HCT116 (cell line): ENCODE data around the gene SLC25A45. TPM values are rescaled to one million over a fixed set of nuclear protein-coding genes. Genes with fewer than 3 reads are reported as not detected.

Source experiments
- ATAC-seq: fragments of 200-7000 bp; cut with Tn5 transposase; 2 replicates; pipeline ENCODE4 v1.9.1; 2020; ENCODE audit warnings: mild to moderate bottlenecking, moderate library complexity
- BruUV-seq: library from RNA; stranded (reverse); fragments of 400-500 nt; replicated peaks from 2 replicates; lab custom pipeline; 2021; lab: Mats Ljungman, UMichigan
- CTCF ChIA-PET: fragments of 300-600 bp; sonication (Branson Sonifier 250); formaldehyde crosslinking; loops from one replicate; lab custom pipeline; 2021; ENCODE audit warnings: antibody characterized with exemption; lab: Charles Lee
- POLR2A ChIA-PET: fragments of 300-600, 350-600 bp; sonication (Branson Sonifier 250); formaldehyde crosslinking; loops from one replicate; lab custom pipeline; 2021; ENCODE audit warnings: antibody characterized with exemption; lab: Charles Lee
- RAD21 ChIA-PET, 2 experiments: fragments of 300-600 bp; sonication (Branson Sonifier 250); formaldehyde crosslinking; loops; one replicate each; lab custom pipeline; 2023; ENCODE audit warnings: low total read pairs in 2 of 2; ENCODE audit not compliant: uncharacterized antibody in 2 of 2, unreplicated experiment in 2 of 2, low non-redundant PET in 1 of 2; lab: Charles Lee
- DNase-seq: peaks from one replicate; pipeline ENCODE4 v3.0.0-alpha.2; 2010; ENCODE audit warnings: low read depth, low spot score
- H2AFZ ChIP-seq: fragments of 200-600 bp; shearing (Covaris generic), sonication (generic); 2 replicates; pipeline ENCODE4 v1.6.1; 2017; ENCODE audit warnings: low read depth, mixed run types, mixed read lengths, antibody characterized with exemption, low read length; ENCODE audit not compliant: poor library complexity, severe bottlenecking
- H3K27ac ChIP-seq: 2 replicates; pipeline ENCODE4 v1.5.1; 2012; ENCODE audit warnings: low read depth, low read length
- H3K27me3 ChIP-seq: fragments of 200-600 bp; sonication (generic); 2 replicates; pipeline ENCODE4 v1.6.1; 2016; ENCODE audit warnings: mixed run types, low read length, mixed read lengths; ENCODE audit not compliant: insufficient read depth
- H3K36me3 ChIP-seq, 2 experiments: fragments of 200-500 bp in 1 of 2; fragments of 200-600 bp in 1 of 2; sonication (Bioruptor generic) in 1 of 2; sonication (generic) in 1 of 2; 2 replicates each; pipeline versions ENCODE4 v1.5.1 to v1.6.1; 2014 to 2016; ENCODE audit warnings: low read length in 2 of 2, inconsistent platforms in 1 of 2, mixed read lengths in 1 of 2, mixed run types in 1 of 2; ENCODE audit not compliant: insufficient read depth in 2 of 2, control insufficient read depth in 1 of 2
- H3K4me1 ChIP-seq, 2 experiments: fragments of 200-600 bp in 1 of 2; sonication (generic) in 1 of 2; 2 replicates each; pipeline versions ENCODE4 v1.5.1 to v1.6.1; 2012 to 2017; ENCODE audit warnings: low read length in 2 of 2, inconsistent platforms in 1 of 2, mild to moderate bottlenecking in 1 of 2, mixed read lengths in 1 of 2, mixed run types in 1 of 2, moderate library complexity in 1 of 2; ENCODE audit not compliant: insufficient read depth in 2 of 2, control insufficient read depth in 1 of 2
- H3K4me2 ChIP-seq: fragments of 200-600 bp; sonication (generic); 2 replicates; pipeline ENCODE4 v1.6.1; 2017; ENCODE audit warnings: mixed run types, low read length, mixed read lengths
- H3K4me3 ChIP-seq, 2 experiments: fragments of 200-600 bp in 1 of 2; sonication (generic) in 1 of 2; replicated peaks in 1 of 2; 2 replicates each; pipeline ENCODE4 v1.5.1; 2011 to 2016; ENCODE audit warnings: low read length in 2 of 2, control low read depth in 1 of 2, low read depth in 1 of 2, mild to moderate bottlenecking in 1 of 2, mixed read lengths in 1 of 2, mixed run types in 1 of 2
- H3K79me2 ChIP-seq: fragments of 200-600 bp; sonication (generic); 2 replicates; pipeline ENCODE4 v1.6.1; 2017; ENCODE audit warnings: mild to moderate bottlenecking, mixed run types, low read length, moderate library complexity, mixed read lengths; ENCODE audit not compliant: insufficient read depth
- H3K9ac ChIP-seq: fragments of 200-600 bp; sonication (generic); 2 replicates; pipeline ENCODE4 v1.6.1; 2016; ENCODE audit warnings: low read length, mixed read lengths
- H3K9me2 ChIP-seq: fragments of 200-600 bp; sonication (generic), shearing (Covaris generic); 2 replicates; pipeline ENCODE4 v1.6.1; 2017; ENCODE audit warnings: mixed run types, mild to moderate bottlenecking, moderate library complexity; ENCODE audit not compliant: insufficient read depth
- H3K9me3 ChIP-seq, 2 experiments: fragments of 200-500 bp in 1 of 2; fragments of 200-600 bp in 1 of 2; sonication (Bioruptor generic) in 1 of 2; sonication (generic) in 1 of 2; 2 replicates each; pipeline ENCODE4 v1.6.1; 2014 to 2017; ENCODE audit warnings: low read length in 2 of 2, mixed read lengths in 2 of 2, inconsistent platforms in 1 of 2, low read depth in 1 of 2, mild to moderate bottlenecking in 1 of 2, mixed run types in 1 of 2, moderate library complexity in 1 of 2; ENCODE audit not compliant: control insufficient read depth in 1 of 2, insufficient read depth in 1 of 2
- H4K20me1 ChIP-seq: fragments of 200-600 bp; sonication (generic), shearing (Covaris generic); 2 replicates; pipeline ENCODE4 v1.6.1; 2017; ENCODE audit warnings: mixed run types, mild to moderate bottlenecking, moderate library complexity; ENCODE audit not compliant: insufficient read depth
- CBX3 ChIP-seq: IDR thresholded peaks from 2 replicates; pipeline ENCODE4 v1.6.1; 2012; ENCODE audit warnings: low read depth
- CEBPB ChIP-seq: IDR thresholded peaks from 2 replicates; pipeline ENCODE4 v1.6.1; 2012; ENCODE audit warnings: low read depth
- EGR1 ChIP-seq: IDR thresholded peaks from 2 replicates; pipeline ENCODE4 v1.6.1; 2012; ENCODE audit warnings: low read depth
- FOSL1 ChIP-seq: IDR thresholded peaks from 2 replicates; pipeline ENCODE4 v1.6.1; 2012; ENCODE audit warnings: low read depth
- SIN3A ChIP-seq: IDR thresholded peaks from 2 replicates; pipeline ENCODE4 v1.6.1; 2012; ENCODE audit warnings: low read depth
- SP1 ChIP-seq: IDR thresholded peaks from 2 replicates; pipeline ENCODE4 v1.6.1; 2012; ENCODE audit warnings: low read depth
- TCF7L2 ChIP-seq: IDR thresholded peaks from 2 replicates; pipeline ENCODE4 v1.7.0; 2011; ENCODE audit warnings: borderline replicate concordance, inconsistent platforms; ENCODE audit not compliant: insufficient read depth, insufficient read length; ENCODE audit errors: extremely low read depth
- intact Hi-C: fragments of 100-400 bp; cut with micrococcal nuclease; formaldehyde crosslinking; loops from 2 replicates; pipeline ENCODE4 v1.10.0; 2022
- total RNA-seq: library from RNA; stranded (reverse); gene quantifications from one replicate; pipeline ENCODE4 v1.2.1, GENCODE V29; 2021; ENCODE audit not compliant: unreplicated experiment
- TF ChIP-seq, protein P1 (sequence below): IDR thresholded peaks from 2 replicates; pipeline ENCODE4 v1.6.1; 2012
- TF ChIP-seq, protein P2 (sequence below): IDR thresholded peaks from 2 replicates; pipeline ENCODE4 v1.6.1; 2012; ENCODE audit warnings: low read depth

SLC25A45 gene
- total RNA-seq, 1 experiment from 2014 or later, result 3.9 TPM

DNA sequence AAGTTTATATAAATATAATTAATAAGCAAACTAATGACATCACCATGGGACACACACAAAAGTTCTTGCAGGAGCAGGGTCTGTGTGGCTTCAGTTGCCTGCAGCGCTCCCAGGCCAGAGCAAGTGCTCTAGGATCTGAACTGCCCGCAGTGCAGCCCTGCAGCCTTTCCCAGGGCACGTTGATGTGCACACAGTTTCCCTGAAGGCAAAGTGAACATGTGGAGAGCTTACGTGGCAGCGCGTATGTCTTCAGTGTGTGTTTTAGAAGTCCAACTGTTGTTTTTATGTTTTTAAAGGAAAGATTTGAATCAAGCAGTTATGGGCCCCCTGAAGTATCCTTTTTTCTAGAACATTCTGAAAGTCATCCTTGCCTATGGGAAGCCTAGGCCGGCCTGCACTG, 29.1 kb downstream of the SLC25A45 start:
- ChIA-PET CTCF (interaction anchor here (1.5 to 5.6 kb wide), 4 partner anchors 20 to 155 kb away, joined by 5 to 49 read pairs (median 11); partner anchors contain the start of gene DPF2), RAD21 (no interaction called here), POLR2A (interaction anchor here (0.6 kb wide), 1 partner anchor 41 kb away, joined by 4 read pairs; no protein-coding TSS in a partner anchor)
- peaks cover 3 to 17% of the 10 kb centered on the region in 2 experiments; a peak in 2 of 4 replicates for H3K4me1 ChIP-seq
- BruUV-seq, result no TSS peak
- TF ChIP-seq EGR1, result no peak
- TF ChIP-seq, protein P1, sequence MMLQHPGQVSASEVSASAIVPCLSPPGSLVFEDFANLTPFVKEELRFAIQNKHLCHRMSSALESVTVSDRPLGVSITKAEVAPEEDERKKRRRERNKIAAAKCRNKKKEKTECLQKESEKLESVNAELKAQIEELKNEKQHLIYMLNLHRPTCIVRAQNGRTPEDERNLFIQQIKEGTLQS, result no peak
- no peak for TF ChIP-seq FOSL1
- TF ChIP-seq SP1, result no peak
- no peak for TF ChIP-seq CEBPB
- no peak for TF ChIP-seq TCF7L2
- no peak for TF ChIP-seq CBX3
- TF ChIP-seq, protein P2, sequence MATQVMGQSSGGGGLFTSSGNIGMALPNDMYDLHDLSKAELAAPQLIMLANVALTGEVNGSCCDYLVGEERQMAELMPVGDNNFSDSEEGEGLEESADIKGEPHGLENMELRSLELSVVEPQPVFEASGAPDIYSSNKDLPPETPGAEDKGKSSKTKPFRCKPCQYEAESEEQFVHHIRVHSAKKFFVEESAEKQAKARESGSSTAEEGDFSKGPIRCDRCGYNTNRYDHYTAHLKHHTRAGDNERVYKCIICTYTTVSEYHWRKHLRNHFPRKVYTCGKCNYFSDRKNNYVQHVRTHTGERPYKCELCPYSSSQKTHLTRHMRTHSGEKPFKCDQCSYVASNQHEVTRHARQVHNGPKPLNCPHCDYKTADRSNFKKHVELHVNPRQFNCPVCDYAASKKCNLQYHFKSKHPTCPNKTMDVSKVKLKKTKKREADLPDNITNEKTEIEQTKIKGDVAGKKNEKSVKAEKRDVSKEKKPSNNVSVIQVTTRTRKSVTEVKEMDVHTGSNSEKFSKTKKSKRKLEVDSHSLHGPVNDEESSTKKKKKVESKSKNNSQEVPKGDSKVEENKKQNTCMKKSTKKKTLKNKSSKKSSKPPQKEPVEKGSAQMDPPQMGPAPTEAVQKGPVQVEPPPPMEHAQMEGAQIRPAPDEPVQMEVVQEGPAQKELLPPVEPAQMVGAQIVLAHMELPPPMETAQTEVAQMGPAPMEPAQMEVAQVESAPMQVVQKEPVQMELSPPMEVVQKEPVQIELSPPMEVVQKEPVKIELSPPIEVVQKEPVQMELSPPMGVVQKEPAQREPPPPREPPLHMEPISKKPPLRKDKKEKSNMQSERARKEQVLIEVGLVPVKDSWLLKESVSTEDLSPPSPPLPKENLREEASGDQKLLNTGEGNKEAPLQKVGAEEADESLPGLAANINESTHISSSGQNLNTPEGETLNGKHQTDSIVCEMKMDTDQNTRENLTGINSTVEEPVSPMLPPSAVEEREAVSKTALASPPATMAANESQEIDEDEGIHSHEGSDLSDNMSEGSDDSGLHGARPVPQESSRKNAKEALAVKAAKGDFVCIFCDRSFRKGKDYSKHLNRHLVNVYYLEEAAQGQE, result no peak
- TF ChIP-seq SIN3A, result no peak
- no peaks in the 10 kb centered on the region for H3K79me2 ChIP-seq
- no peaks in the 10 kb centered on the region for H3K9me2 ChIP-seq
- no peak overlapping the region for H2AFZ ChIP-seq
- H3K4me3 ChIP-seq, result no peak overlapping the region
- H3K4me2 ChIP-seq, result no peak overlapping the region
- H3K27me3 ChIP-seq, result no peaks in the 10 kb centered on the region
- ATAC-seq, result no peak
- H4K20me1 ChIP-seq, result no peaks in the 10 kb centered on the region
- peak overlapping the region; percentile 43 for H3K27ac ChIP-seq
- H3K9ac ChIP-seq, result no peak overlapping the region
- no peak for DNase-seq
- peaks cover 21 to 23% of the 10 kb centered on the region in 2 experiments for H3K36me3 ChIP-seq
- no peaks in the 10 kb centered on the region for H3K9me3 ChIP-seq
- intact Hi-C loops, result no loop called here
